SK-N-MC (cell line): ENCODE results near the gene MRPL24.

Experiments used
- EZH2 ChIP-seq: fragments of 200-600 bp; sonication (generic); IDR thresholded peaks from one replicate; pipeline ENCODE4 v1.6.1; 2017; ENCODE audit warnings: antibody characterized with exemption
- POLR2AphosphoS5 ChIP-seq: IDR thresholded peaks from 2 replicates; pipeline ENCODE4 v1.6.1; 2012; ENCODE audit warnings: mild to moderate bottlenecking, low read depth, low read length, borderline replicate concordance

DNA sequence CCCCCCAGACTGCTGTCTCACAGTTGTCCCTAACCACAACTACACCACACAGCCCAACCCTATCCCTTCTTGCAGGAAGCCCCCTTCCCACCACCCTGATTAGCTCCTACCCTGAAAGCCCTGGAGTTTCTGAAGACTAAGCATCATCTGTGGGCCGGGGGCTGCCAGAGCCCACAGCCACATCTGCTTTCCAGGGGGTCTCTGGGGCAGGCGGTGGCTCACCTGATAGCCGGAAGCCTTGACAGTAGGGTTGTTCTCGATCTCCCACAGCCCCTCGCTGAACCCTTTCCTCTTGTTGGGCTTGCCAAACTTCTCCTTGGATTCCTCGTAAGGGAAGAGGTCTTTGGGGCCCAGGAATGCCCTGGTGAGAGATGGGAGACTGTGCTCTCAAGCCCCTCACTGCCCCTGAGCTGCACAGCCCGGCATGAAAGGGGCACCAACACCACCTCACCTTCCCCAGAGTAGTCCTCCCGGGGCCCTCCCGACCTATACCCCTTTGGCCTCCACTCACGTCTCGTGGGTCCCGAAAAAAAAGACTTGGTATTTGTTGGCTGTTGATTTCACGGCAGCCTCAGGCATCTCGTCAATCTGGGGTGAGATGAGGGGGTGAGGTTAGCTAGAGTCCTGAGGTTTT lies 4.0 kb upstream of the MRPL24 start:
- TF ChIP-seq POLR2AphosphoS5 (no peak), EZH2 (no peak)
